Skeletal muscle cell (primary cell): ENCODE data around the gene EPN2.
A peak's percentile ranks its signal among the peaks of the same experiment; 100 is the strongest.
"Not testable (repeated sequence)": the region's sequence is repeated elsewhere in the genome, so short reads cannot be mapped to it uniquely, and the experiment has no call there.

Source experiments
- DNase-seq: peaks from one replicate; pipeline ENCODE4 v3.0.0-alpha.2; 2010; ENCODE audit warnings: low read depth
- H3K4me3 ChIP-seq: 2 replicates; pipeline ENCODE4 v1.5.1; 2011; ENCODE audit warnings: low read depth, mild to moderate bottlenecking, control low read depth, low read length, moderate library complexity

The EPN2 gene

GRCh38 chr17:19348806-19349205 is 111.6 kb downstream of the EPN2 start:
- DNase-seq, result no peak
- H3K4me3 ChIP-seq, result no peak overlapping the region

- not testable (repeated sequence) for H3K4me3 ChIP-seq, DNase-seq
These were observed 116.2 kb downstream of the EPN2 start for GRCh38 chr17:19353401-19353800.

GRCh38 chr17:19354748-19355147 is 117.6 kb downstream of the EPN2 start:
- no peak for DNase-seq
- no peak overlapping the region for H3K4me3 ChIP-seq

- no peak for DNase-seq
- H3K4me3 ChIP-seq, result no peak overlapping the region
These were observed 120.2 kb downstream of the EPN2 start for GRCh38 chr17:19357351-19357750.

- H3K4me3 ChIP-seq, result no peak overlapping the region
- DNase-seq, result no peak
These were observed 120.6 kb downstream of the EPN2 start for GRCh38 chr17:19357761-19358160.

GRCh38 chr17:19359151-19359550 is 122.0 kb downstream of the EPN2 start:
- no peak overlapping the region for H3K4me3 ChIP-seq
- DNase-seq, result no peak

GRCh38 chr17:19359856-19360255 is 122.7 kb downstream of the EPN2 start:
- no peak for DNase-seq
- no peak overlapping the region for H3K4me3 ChIP-seq

GRCh38 chr17:19360772-19361171 is 123.6 kb downstream of the EPN2 start:
- H3K4me3 ChIP-seq, result no peak overlapping the region
- no peak for DNase-seq

- no peak for DNase-seq
- peak overlapping the region; percentile 72 for H3K4me3 ChIP-seq
These were observed 124.2 kb downstream of the EPN2 start for GRCh38 chr17:19361326-19361725.

- H3K4me3 ChIP-seq, result peak overlapping the region; percentile 72
- no peak for DNase-seq
These were observed 124.7 kb downstream of the EPN2 start for GRCh38 chr17:19361944-19362276.

GRCh38 chr17:19362277-19363113 is 125.3 kb downstream of the EPN2 start, which contains the start of gene B9D1:
TSS of gene B9D1 (minus strand) at chr17:19362723. CDS start at chr17:19362569, 154 bp downstream.
- peak within 1 kb of the TSS; percentile 72 for H3K4me3 ChIP-seq
- DNase-seq, result peak; percentile 73

GRCh38 chr17:19363114-19363438 is 125.9 kb downstream of the EPN2 start:
- peak overlapping the region; percentile 72 for H3K4me3 ChIP-seq
- no peak for DNase-seq

- no peak for DNase-seq
- H3K4me3 ChIP-seq, result no peak overlapping the region
These were observed 126.4 kb downstream of the EPN2 start for GRCh38 chr17:19363460-19364035.

- DNase-seq, result no peak
- H3K4me3 ChIP-seq, result no peak overlapping the region
These were observed 127.7 kb downstream of the EPN2 start for GRCh38 chr17:19364699-19365498.

GRCh38 chr17:19365499-19365817 is 128.3 kb downstream of the EPN2 start:
- DNase-seq, result no peak
- no peak overlapping the region for H3K4me3 ChIP-seq

GRCh38 chr17:19365833-19366636 is 128.9 kb downstream of the EPN2 start:
- H3K4me3 ChIP-seq, result no peak overlapping the region
- no peak for DNase-seq

- DNase-seq, result no peak
These were observed 129.4 kb downstream of the EPN2 start for GRCh38 chr17:19366637-19366972.

GRCh38 chr17:19368229-19368628 is 131.1 kb downstream of the EPN2 start:
- H3K4me3 ChIP-seq, result no peak overlapping the region
- DNase-seq, result no peak

More at GRCh38 chr17:19366637-19366972, 129.4 kb downstream of the EPN2 start:
- no peak overlapping the region for H3K4me3 ChIP-seq

GRCh38 chr17:19369107-19369778 is 132.1 kb downstream of the EPN2 start:
- no peak for DNase-seq
- H3K4me3 ChIP-seq, result no peak overlapping the region
